Measurements from ENCODE around the gene MRPL14. TPM values are rescaled to one million over a fixed set of nuclear protein-coding genes. Genes with fewer than 3 reads are reported as not detected.
"Not testable (repeated sequence)": the region's sequence is repeated elsewhere in the genome, so short reads cannot be mapped to it uniquely, and the experiment has no call there.

MRPL14 gene
- total and polyA plus RNA-seq, 12 donors, result 22.0 to 94.6 (median 49.3) TPM

GRCh38 chr6:44091981-44092884 is 35.0 kb downstream of the MRPL14 start:
- H3K27ac ChIP-seq, result no peak overlapping the region
- 58 to 65% (median 59%) methylated on average over 7 of the region's 7 CpGs for WGBS, 4 donors
- H3K4me1 ChIP-seq (replicated peaks in 1 of 2), result peaks cover 5 to 7% of the 10 kb centered on the region in 2 donors
- no peak for TF ChIP-seq CTCF (IDR thresholded peaks at IDR 0.05)
- intact Hi-C loops (cut with DNase I), result loop anchor here in 1 of 2 donors (10.0 kb wide), 1 partner anchor 143 kb away; no protein-coding TSS in a partner anchor
- no peaks in the 10 kb centered on the region for H3K9me3 ChIP-seq (replicated peaks in 1 of 3)
- no peak for DNase-seq
- H3K27me3 ChIP-seq, result no peaks in the 10 kb centered on the region
- H3K4me3 ChIP-seq, result no peak overlapping the region
- no peaks in the 10 kb centered on the region for H3K36me3 ChIP-seq (replicated peaks in 1 of 2)

GRCh38 chr6:44091356-44091755 is 35.9 kb downstream of the MRPL14 start:
- not testable (repeated sequence) for H3K4me3 ChIP-seq
- intact Hi-C loops (cut with DNase I), result loop anchor here in 1 of 2 donors (10.0 kb wide), 1 partner anchor 143 kb away; no protein-coding TSS in a partner anchor
- WGBS, 4 donors, result 97 to 100% (median 98%) methylated on average over 3 of the region's 3 CpGs

GRCh38 chr6:44090465-44090864 is 36.8 kb downstream of the MRPL14 start:
- Histone ChIP-seq H3K4me3 (no peak overlapping the region), H3K27me3 (no peaks in the 10 kb centered on the region), H3K36me3 (replicated peaks in 1 of 2) (no peaks in the 10 kb centered on the region), H3K4me1 (replicated peaks in 1 of 2) (peaks cover 9 to 13% of the 10 kb centered on the region in 2 donors), H3K9me3 (replicated peaks in 1 of 3) (no peaks in the 10 kb centered on the region), H3K27ac (no peak overlapping the region)
- TF ChIP-seq CTCF (IDR thresholded peaks at IDR 0.05) (no peak), POLR2A (IDR thresholded peaks at IDR 0.05) (no peak)
- intact Hi-C loops (cut with DNase I), result loop anchor here in 1 of 2 donors (10.0 kb wide), 1 partner anchor 144 kb away; no protein-coding TSS in a partner anchor
- 66 to 97% (median 97%) methylated on average over 2 to 5 of the region's 5 CpGs for WGBS, 4 donors
- DNase-seq, result no peak

More at GRCh38 chr6:44091356-44091755, 35.9 kb downstream of the MRPL14 start:
- not testable (repeated sequence) for H3K27ac ChIP-seq; H3K27me3 ChIP-seq; H3K36me3 ChIP-seq (replicated peaks in 1 of 2); H3K9me3 ChIP-seq (replicated peaks in 1 of 3); DNase-seq
- H3K4me1 ChIP-seq (replicated peaks in 1 of 2), result peaks cover 9 to 13% of the 10 kb centered on the region in 2 donors

GRCh38 chr6:44088827-44089590 is 38.2 kb downstream of the MRPL14 start:
- TF ChIP-seq CTCF (IDR thresholded peaks at IDR 0.05) (no peak), POLR2A (IDR thresholded peaks at IDR 0.05) (no peak)
- intact Hi-C loops (cut with DNase I), result loop anchor here in 1 of 2 donors (10.0 kb wide), 1 partner anchor 364 kb away; no protein-coding TSS in a partner anchor
- Histone ChIP-seq H3K36me3 (replicated peaks in 1 of 2) (no peaks in the 10 kb centered on the region), H3K9me3 (replicated peaks in 1 of 3) (no peaks in the 10 kb centered on the region), H3K4me1 (replicated peaks in 1 of 2) (peaks cover 9 to 13% of the 10 kb centered on the region in 2 donors), H3K27me3 (no peaks in the 10 kb centered on the region), H3K4me3 (no peak overlapping the region), H3K27ac (no peak overlapping the region)
- 76 to 95% (median 78%) methylated on average over 7 to 11 of the region's 11 CpGs for WGBS, 4 donors
- DNase-seq, result no peak

Data from adrenal gland (tissue), 12 donors.